Measurements from ENCODE around the gene ENDOV. TPM values are rescaled to one million over a fixed set of nuclear protein-coding genes. Genes with fewer than 3 reads are reported as not detected.
A peak's percentile ranks its signal among the peaks of the same experiment; 100 is the strongest.

ENDOV gene
- total RNA-seq, 4 donors from 2014 or later: 6.9 to 16.6 (median 8.1) TPM

DNA sequence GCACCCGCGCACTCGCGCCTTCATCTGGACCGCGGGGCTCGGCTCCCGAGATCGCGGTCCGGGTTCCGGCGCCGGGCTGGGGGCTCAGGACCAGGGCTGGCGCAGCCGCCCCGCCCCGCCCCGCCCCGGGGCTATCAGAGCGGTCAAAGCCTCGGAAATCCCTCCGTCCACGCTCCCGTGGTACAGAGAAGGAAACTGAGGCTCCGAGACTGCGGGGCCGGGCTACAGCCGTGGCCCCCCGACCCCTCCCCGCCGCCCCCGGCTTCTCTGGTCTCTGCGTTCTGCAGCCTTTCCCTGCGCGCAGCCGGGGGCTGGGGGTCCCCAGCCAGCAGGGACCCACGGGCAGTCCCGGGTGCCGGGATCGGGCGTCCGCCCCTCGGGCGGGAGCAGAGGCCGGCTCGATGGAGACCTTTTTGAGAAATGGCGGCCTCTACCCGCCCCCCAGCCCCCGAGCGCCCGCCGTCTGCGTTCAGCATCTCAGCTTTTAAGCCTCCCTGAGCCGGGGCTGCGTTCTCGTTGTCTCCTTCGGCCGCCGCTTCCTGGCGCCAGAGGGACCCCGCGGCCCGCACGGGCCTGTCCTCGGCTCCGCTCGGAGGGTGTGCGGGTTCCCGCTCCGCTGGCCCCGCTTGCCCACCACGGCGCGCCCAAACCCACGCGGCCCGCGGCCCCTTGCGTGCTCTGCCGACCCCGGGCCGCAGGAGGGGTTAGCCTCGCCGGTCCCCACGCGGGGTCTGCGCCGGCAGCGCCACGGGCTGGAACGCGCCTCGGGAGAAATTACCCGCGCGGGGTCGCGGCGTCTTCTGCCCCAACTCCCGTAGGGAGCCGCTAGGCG is 62.9 kb downstream of the ENDOV start:
- peak; percentile 50 for ATAC-seq (ENCODE audit: low FRiP score)
- DNase-seq (ENCODE audit: low spot score): no peak
- TF ChIP-seq CTCF (IDR thresholded peaks at IDR 0.05): no peak

- no peak for DNase-seq (ENCODE audit: low spot score)
- TF ChIP-seq CTCF (IDR thresholded peaks at IDR 0.05): no peak
- ATAC-seq (ENCODE audit: low FRiP score): peak; percentile 7
Observed at GRCh38 chr17:80478487-80479245, 63.7 kb downstream of the ENDOV start.

DNA sequence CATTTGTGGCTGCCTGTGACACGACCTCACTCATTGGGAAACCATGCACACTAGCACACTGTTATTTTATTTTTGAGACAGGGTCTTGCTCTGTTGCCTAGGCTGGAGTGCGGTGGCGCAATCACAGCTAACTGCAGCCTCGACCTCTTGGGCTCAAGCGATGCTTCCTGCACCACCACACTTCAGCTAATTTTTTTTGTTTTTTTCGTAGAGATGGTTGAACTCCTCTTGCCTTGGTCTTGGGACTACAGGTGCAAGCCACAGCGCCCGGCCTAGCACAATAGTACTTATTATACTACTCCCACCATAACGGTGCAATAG is 64.2 kb downstream of the ENDOV start:
- ATAC-seq (ENCODE audit: low FRiP score): no peak
- DNase-seq (ENCODE audit: low spot score): no peak

GRCh38 chr17:80480248-80480647 is 65.3 kb downstream of the ENDOV start:
- no peak for ATAC-seq (ENCODE audit: low FRiP score)
- no peak for TF ChIP-seq CTCF (IDR thresholded peaks at IDR 0.05)
- DNase-seq (ENCODE audit: low spot score): no peak

More for the DNA sequence above, 64.2 kb downstream of the ENDOV start:
- TF ChIP-seq CTCF (IDR thresholded peaks at IDR 0.05): no peak

GRCh38 chr17:80481284-80482057 is 66.5 kb downstream of the ENDOV start:
- TF ChIP-seq CTCF (IDR thresholded peaks at IDR 0.05): no peak
- no peak for DNase-seq (ENCODE audit: low spot score)
- ATAC-seq (ENCODE audit: low FRiP score): no peak

GRCh38 chr17:80482058-80482318 is 67.0 kb downstream of the ENDOV start:
- TF ChIP-seq CTCF (IDR thresholded peaks at IDR 0.05): no peak
- no peak for ATAC-seq (ENCODE audit: low FRiP score)
- DNase-seq (ENCODE audit: low spot score): no peak

Measured in omental fat pad (tissue), 4 donors.